ENCODE measurements around the gene S100A5. TPM values are rescaled to one million over a fixed set of nuclear protein-coding genes. Genes with fewer than 3 reads are reported as not detected.
"Not testable (repeated sequence)": the region's sequence is repeated elsewhere in the genome, so short reads cannot be mapped to it uniquely, and the experiment has no call there.

The S100A5 gene
- total RNA-seq, 1 donor from 2014 or later, result not detected

DNA sequence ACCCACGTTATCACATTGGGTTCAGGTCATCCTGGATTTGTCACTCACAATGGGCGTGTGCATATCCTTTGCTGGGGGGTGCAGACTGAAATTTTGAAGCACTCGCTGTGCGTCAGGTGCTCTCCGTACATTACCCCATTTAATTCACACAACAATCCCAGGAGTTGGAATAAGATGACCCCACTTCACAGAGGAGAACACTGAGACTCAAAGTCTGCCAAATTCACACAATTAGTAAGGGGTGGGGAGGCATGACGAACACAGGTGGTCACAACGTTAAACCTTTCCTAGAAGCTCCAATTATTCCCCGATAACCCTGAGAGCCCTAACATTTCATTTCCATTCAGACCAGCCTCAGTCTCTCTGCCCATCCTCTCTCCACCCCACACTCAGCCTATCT lies 28.7 kb upstream of the S100A5 start:
- intact Hi-C loops (cut with DNase I), result loop anchor here (2.0 kb wide), 1 partner anchor 37 kb away; no protein-coding TSS in a partner anchor

DNA sequence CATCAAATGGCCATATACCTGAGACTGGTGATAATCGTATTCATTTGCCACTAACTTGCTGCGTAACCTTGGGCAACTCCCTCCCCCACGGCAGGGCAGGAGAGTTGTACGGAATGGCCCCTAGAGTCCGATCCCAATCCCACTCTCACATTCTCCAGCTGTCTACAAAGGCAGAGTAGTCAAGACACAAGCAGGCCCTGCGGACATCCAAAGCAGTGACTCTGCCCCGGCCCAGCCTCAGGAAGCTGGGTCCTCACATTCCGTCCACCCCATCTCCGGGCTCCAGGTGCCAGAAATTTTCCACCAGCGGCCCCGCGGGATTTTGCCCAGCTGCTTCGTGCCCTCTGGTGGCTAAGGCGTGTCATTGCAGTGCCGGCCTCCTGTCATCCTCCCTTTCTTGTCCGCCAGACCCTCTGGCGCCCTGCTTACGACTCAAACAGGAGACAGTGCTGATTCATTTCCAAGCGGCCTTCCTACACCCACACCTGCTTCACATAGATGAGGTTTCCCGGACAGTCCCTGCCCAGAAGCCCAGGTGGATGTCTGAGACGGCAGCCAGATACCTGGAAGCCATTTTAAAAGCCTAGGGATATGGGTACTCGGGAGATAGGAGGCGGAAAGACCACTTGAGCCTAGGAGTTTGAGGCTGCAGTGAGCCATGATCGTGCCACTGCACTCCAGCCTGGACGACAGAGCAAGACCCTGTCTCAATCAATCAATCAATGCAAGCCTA lies 27.8 kb upstream of the S100A5 start:
- ATAC-seq (ENCODE audit: poor library complexity), result peak; percentile 39
- DNase-seq, result peak; percentile 94
- intact Hi-C loops (cut with DNase I), result loop anchor here (2.0 kb wide), 1 partner anchor 36 kb away; no protein-coding TSS in a partner anchor

More for the DNA sequence above, 28.7 kb upstream of the S100A5 start:
- DNase-seq (no peak), ATAC-seq (ENCODE audit: poor library complexity) (no peak)

GRCh38 chr1:153567621-153568366 lies 27.1 kb upstream of the S100A5 start:
- intact Hi-C loops (cut with DNase I), result loop anchor here (2.0 kb wide), 2 partner anchors 35 to 59 kb away; no protein-coding TSS in a partner anchor
- no peak for ATAC-seq (ENCODE audit: poor library complexity)
- no peak for DNase-seq

- intact Hi-C loops (cut with DNase I), result loop anchor here (2.0 kb wide), 1 partner anchor 58 kb away; no protein-coding TSS in a partner anchor
- DNase-seq (peak; percentile 94), ATAC-seq (ENCODE audit: poor library complexity) (peak; percentile 90)
Measured at GRCh38 chr1:153566414-153567371, 26.0 kb upstream of the S100A5 start.

- ATAC-seq (ENCODE audit: poor library complexity) (peak; percentile 34), DNase-seq (no peak)
- intact Hi-C loops (cut with DNase I), result loop anchor here (2.0 kb wide), 1 partner anchor 57 kb away; no protein-coding TSS in a partner anchor
Measured at GRCh38 chr1:153565529-153566374, 25.0 kb upstream of the S100A5 start, which contains the start of gene S100A2. Gene S100A2 (minus strand): TSS chr1:153565844. CDS start chr1:153563877, 1,967 bp downstream.

- ATAC-seq (ENCODE audit: poor library complexity) (no peak), DNase-seq (no peak)
- intact Hi-C loops (cut with DNase I), result no loop called here
Measured at GRCh38 chr1:153563991-153564390, 23.3 kb upstream of the S100A5 start.

DNA sequence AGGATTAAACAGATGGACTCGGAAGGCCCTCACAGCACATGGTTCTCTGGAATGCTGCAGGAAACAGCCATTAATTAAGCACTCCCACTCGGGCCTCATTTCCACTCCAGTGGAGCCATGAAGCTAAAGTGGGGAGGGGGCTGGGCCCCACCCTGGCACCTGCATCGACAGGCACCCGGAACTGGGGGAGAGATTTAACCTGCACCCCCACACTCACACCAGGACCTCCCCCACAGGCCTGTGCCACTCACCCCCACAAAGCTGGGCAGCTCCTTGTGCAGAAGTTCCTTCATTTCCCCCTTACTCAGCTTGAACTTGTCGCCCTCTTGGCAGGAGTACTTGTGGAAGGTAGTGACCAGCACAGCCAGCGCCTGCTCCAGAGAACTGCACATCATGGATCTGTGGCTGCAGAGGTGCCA lies 22.8 kb upstream of the S100A5 start:
- no peak for DNase-seq
- intact Hi-C loops (cut with DNase I), result no loop called here
- ATAC-seq (ENCODE audit: poor library complexity), result no peak

- DNase-seq; intact Hi-C loops (cut with DNase I); ATAC-seq (ENCODE audit: poor library complexity): not testable (repeated sequence)
Measured at GRCh38 chr1:153562021-153562420, 21.3 kb upstream of the S100A5 start.

GRCh38 chr1:153561466-153561985 lies 20.8 kb upstream of the S100A5 start:
- no peak for ATAC-seq (ENCODE audit: poor library complexity)
- intact Hi-C loops (cut with DNase I), result no loop called here
- DNase-seq, result no peak

GRCh38 chr1:153560771-153561465 lies 20.2 kb upstream of the S100A5 start:
- DNase-seq (no peak), ATAC-seq (ENCODE audit: poor library complexity) (no peak)
- intact Hi-C loops (cut with DNase I), result no loop called here

- DNase-seq, result no peak
- ATAC-seq (ENCODE audit: poor library complexity), result no peak
- intact Hi-C loops (cut with DNase I), result no loop called here
Measured at GRCh38 chr1:153560241-153560640, 19.5 kb upstream of the S100A5 start.

- DNase-seq, result no peak
- intact Hi-C loops (cut with DNase I), result no loop called here
- ATAC-seq (ENCODE audit: poor library complexity), result no peak
Measured at GRCh38 chr1:153557877-153558276, 17.1 kb upstream of the S100A5 start.

DNA sequence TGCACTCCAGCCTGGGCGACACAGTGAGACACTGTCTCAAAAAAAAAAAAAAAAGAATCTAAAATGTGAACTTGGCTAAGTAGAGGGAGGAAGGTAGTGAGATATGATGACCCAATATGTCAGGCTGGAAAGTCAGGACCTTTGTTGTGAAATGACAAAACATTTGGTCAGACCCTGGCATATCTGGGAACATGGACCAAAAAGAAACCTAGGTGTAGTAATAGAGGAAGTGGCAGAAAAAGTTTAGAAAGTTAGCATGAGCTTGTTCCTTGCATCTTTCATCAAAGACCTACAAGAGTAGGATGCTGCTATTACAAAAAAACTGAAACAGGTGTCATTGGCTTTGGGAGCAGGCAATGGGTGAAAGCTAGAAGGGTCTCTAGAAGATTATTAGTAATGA lies 15.6 kb upstream of the S100A5 start:
- ATAC-seq (ENCODE audit: poor library complexity) (no peak), DNase-seq (no peak)
- intact Hi-C loops (cut with DNase I), result no loop called here

DNA sequence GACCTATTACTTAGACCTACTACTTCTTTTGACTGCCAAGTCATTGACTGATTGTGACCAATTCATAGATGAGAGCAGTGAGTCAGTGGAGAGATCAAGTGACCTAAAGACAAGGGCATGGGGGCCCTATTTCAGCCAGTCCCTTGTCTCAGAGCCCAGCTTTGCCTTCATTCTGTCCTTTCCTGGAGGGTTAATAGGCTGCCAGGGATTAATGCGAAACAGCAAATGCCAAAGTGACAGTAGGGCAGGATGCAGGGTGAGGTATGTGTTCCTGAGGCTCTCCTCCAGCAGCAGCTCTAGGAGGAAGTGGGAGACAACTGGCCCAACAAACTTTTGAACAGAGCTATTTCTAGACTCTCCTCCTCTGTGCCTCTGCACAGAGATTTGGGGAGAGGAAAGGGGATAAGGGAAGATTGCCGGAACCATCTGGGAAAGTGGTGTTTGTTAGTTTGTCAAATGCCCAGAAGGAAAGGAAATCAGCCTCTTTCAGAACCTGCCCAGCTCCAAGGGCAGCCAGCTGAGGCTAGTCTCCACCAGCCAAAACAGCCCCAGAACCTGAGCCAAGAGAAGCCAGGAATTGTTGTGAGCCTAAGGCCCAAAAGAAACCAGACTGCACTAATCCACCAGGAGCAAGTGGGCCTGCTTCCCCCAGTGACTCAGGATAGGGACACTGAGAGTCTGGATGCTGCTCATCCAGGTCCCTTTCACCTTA lies 13.3 kb upstream of the S100A5 start:
- ATAC-seq (ENCODE audit: poor library complexity) (no peak), DNase-seq (no peak)
- intact Hi-C loops (cut with DNase I), result no loop called here

GRCh38 chr1:153553096-153553495 lies 12.4 kb upstream of the S100A5 start:
- intact Hi-C loops (cut with DNase I), result no loop called here
- no peak for ATAC-seq (ENCODE audit: poor library complexity)
- no peak for DNase-seq

GRCh38 chr1:153552335-153552734 lies 11.6 kb upstream of the S100A5 start:
- intact Hi-C loops (cut with DNase I), result no loop called here
- no peak for DNase-seq

More at GRCh38 chr1:153552335-153552734, 11.6 kb upstream of the S100A5 start:
- ATAC-seq (ENCODE audit: poor library complexity), result no peak

Measured in Right ventricle myocardium superior (tissue), 1 donor.